Measurements from ENCODE around the gene UNC79. TPM values are rescaled to one million over a fixed set of nuclear protein-coding genes. Genes with fewer than 3 reads are reported as not detected.

UNC79 gene
- total RNA-seq, 2 donors from 2014 or later: 0.19 to 0.31 TPM

DNA sequence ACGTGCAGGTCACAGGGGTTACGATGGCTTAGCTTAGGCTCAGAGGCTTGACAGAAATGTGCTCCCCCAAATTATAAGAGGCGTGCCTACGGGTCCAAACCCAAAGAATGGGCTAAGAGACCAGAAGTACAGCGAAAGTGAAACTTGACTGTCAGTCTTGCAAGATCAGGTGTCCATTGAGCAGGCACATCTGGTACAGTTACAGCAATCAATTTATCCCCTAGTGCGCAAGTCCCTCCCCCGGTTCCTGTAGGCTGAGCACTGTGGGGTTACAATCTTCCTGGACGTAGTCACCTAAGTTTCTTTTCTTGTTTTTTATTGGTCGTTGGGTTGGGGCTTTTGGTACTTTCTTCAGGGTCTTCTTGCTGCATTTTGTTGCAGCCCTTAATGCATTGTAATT is 134.2 kb downstream of the UNC79 start:
- TF ChIP-seq, protein P1, sequence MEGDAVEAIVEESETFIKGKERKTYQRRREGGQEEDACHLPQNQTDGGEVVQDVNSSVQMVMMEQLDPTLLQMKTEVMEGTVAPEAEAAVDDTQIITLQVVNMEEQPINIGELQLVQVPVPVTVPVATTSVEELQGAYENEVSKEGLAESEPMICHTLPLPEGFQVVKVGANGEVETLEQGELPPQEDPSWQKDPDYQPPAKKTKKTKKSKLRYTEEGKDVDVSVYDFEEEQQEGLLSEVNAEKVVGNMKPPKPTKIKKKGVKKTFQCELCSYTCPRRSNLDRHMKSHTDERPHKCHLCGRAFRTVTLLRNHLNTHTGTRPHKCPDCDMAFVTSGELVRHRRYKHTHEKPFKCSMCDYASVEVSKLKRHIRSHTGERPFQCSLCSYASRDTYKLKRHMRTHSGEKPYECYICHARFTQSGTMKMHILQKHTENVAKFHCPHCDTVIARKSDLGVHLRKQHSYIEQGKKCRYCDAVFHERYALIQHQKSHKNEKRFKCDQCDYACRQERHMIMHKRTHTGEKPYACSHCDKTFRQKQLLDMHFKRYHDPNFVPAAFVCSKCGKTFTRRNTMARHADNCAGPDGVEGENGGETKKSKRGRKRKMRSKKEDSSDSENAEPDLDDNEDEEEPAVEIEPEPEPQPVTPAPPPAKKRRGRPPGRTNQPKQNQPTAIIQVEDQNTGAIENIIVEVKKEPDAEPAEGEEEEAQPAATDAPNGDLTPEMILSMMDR (IDR thresholded peaks at IDR 0.05): no peak
- H3K36me3 ChIP-seq: no peaks in the 10 kb centered on the region
- DNase-seq (ENCODE audit: low spot score): no peak
- H3K4me1 ChIP-seq: no peaks in the 10 kb centered on the region
- H3K27me3 ChIP-seq: no peaks in the 10 kb centered on the region
- H3K27ac ChIP-seq: no peak overlapping the region
- H3K4me3 ChIP-seq: no peak overlapping the region
- H3K9me3 ChIP-seq: no peaks in the 10 kb centered on the region

DNA sequence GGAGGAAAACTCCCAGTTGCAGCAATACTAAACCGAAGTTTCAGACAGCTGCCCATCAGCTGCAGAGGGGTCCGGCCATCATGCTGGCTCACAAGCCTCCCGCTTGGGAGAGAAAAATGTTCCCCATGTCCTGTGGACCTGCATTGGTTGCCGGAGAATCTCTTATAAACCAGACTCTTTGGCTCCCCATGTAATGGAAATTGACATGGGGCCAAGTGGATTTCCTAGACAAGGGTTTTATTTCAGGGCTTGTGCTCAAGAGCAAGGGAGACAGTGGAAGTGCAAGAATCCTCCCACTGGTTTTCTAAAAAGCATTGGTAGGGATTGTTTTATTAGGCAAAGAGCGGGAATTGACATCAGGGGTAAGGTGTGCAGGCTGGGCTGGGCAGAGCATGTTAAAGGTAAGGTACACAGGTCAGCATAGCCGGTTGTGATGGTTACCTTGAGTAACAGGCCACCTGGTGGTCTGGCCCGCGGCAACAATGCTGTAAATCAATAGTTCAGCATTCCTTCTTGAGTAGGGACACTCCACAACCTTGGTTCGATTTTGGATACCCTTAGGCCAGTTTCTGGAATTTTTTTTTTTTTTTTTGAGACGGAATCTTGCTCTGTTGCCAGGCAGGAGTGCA is 135.4 kb downstream of the UNC79 start:
- no peaks in the 10 kb centered on the region for H3K9me3 ChIP-seq
- TF ChIP-seq, protein P1 (IDR thresholded peaks at IDR 0.05): no peak
- DNase-seq (ENCODE audit: low spot score): no peak

DNA sequence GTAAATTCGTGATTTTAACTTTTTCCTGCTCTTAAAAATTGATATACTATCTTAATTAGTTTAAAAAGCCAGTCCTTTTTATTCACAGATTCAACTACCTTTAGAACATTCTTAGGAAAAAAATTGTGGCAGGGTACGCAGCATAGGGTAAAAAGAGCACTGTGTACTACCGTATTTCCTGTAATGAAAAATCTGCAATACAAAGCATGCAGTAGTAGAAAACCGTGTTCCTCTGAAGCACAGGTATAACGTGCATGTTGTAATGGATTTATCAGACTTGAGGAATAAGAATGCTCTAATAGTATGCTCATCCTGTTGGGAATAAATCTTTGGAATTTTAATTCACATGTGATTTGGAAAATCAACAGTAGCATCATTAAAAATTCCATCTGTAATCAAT is 140.5 kb downstream of the UNC79 start:
- no peaks in the 10 kb centered on the region for H3K4me1 ChIP-seq
- H3K9me3 ChIP-seq: no peaks in the 10 kb centered on the region
- no peak for DNase-seq (ENCODE audit: low spot score)
- H3K27ac ChIP-seq: no peak overlapping the region
- H3K27me3 ChIP-seq: no peaks in the 10 kb centered on the region
- no peak overlapping the region for H3K4me3 ChIP-seq
- TF ChIP-seq, protein P1 (IDR thresholded peaks at IDR 0.05): no peak
- no peaks in the 10 kb centered on the region for H3K36me3 ChIP-seq

More for the DNA sequence above, 135.4 kb downstream of the UNC79 start:
- Histone ChIP-seq H3K4me3 (no peak overlapping the region), H3K27ac (no peak overlapping the region), H3K4me1 (no peaks in the 10 kb centered on the region), H3K27me3 (no peaks in the 10 kb centered on the region), H3K36me3 (no peaks in the 10 kb centered on the region)

DNA sequence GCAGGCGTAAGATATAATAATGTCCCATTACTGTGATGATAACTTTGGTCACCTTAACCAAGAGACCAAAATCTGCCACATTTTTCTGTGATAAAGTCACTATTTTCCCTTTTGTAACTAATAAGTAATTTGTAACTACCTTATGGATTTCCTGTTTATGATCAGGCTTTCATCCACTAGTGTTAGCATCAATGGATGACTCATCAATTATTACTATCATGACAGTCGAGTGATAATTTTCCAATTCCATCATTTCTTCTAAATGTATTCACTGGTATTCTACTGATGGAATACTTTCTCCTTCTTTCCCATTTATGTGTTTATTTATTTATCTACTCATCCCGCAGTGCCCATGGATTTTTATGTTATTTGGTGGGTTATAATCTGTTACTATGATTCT is 148.4 kb downstream of the UNC79 start:
- H3K9me3 ChIP-seq: no peaks in the 10 kb centered on the region
- no peak overlapping the region for H3K4me3 ChIP-seq
- no peaks in the 10 kb centered on the region for H3K4me1 ChIP-seq
- H3K36me3 ChIP-seq: no peaks in the 10 kb centered on the region
- no peak for DNase-seq (ENCODE audit: low spot score)
- no peaks in the 10 kb centered on the region for H3K27me3 ChIP-seq
- no peak overlapping the region for H3K27ac ChIP-seq
- TF ChIP-seq, protein P1 (IDR thresholded peaks at IDR 0.05): no peak

DNA sequence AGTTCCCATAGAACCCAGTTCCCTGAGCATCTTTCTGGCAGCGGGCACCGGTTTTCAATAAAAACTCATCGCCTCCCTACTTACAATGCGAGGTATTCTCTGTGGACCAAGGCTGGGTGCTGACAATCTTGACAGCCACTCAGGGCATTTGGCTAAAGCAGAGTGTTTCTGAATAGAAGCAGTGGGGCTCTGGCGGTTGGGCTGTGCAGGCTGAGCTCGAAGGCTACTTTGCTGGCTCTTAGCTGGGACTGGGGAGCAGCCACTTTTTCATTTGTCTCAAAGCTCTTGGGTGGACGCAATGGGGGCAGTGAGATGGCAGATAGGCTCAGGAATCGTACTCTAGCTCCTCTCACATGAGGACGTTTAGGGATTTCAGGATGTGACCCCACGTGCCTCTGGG is 151.8 kb downstream of the UNC79 start:
- TF ChIP-seq, protein P1 (IDR thresholded peaks at IDR 0.05): no peak
- Histone ChIP-seq H3K27me3 (no peaks in the 10 kb centered on the region), H3K4me1 (no peaks in the 10 kb centered on the region), H3K4me3 (no peak overlapping the region), H3K9me3 (no peaks in the 10 kb centered on the region), H3K27ac (no peak overlapping the region), H3K36me3 (no peaks in the 10 kb centered on the region)
- DNase-seq (ENCODE audit: low spot score): no peak

DNA sequence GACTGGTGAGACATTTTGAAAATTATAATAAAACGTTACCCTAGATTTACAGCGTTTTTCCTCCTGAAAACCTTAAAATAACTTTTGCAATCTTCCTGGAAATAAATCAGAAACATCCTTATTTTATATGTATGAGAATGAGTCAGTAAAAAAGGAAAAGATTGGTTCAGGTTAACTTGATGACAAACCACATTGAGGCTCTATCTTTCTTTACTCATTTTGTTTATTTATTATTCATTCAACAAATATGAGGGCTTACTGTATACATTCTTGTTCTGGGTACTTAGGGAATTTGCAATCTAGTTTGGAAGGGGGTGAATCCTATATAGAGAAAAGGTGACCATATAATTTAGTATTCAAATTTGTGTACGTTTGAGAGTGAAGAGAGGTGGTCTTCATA is 156.6 kb downstream of the UNC79 start:
- Histone ChIP-seq H3K4me1 (no peaks in the 10 kb centered on the region), H3K27me3 (no peaks in the 10 kb centered on the region), H3K36me3 (no peaks in the 10 kb centered on the region), H3K9me3 (no peaks in the 10 kb centered on the region), H3K27ac (no peak overlapping the region), H3K4me3 (no peak overlapping the region)
- TF ChIP-seq, protein P1 (IDR thresholded peaks at IDR 0.05): no peak
- no peak for DNase-seq (ENCODE audit: low spot score)
